ENCODE results near the gene MFN2. TPM values are rescaled to one million over a fixed set of nuclear protein-coding genes. Genes with fewer than 3 reads are reported as not detected.

MFN2 gene
- polyA plus RNA-seq, 1 of the 3 experiments (the other 2 are of a cell fraction) = 43.2 TPM

DNA sequence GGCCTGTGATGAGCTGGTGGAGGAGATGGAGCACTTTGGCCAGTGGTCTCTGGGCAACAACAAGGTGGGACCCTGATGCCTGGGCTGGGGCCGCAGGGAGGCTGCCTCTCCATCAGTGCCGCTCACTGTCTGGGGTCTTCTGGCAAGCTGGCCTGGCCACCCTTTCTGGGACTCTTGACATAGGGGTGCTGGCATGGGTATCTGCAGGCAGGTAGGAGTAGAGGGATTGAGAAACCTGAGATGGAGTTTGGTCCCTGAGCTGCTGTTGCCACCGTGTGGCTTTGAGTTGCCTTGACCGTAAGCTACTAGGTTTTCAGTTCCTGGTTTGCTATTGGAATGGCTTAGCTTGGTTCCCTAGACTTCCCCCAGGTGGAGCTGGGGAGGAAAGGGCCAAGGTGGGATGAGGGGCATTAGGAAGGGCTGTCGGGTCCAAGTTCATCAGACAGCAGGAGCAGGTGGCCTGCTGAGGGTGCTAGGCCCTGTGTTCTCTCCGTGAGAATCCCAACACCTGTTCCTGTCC lies 13.2 kb upstream of the MFN2 start:
- POLR2A ChIA-PET = interaction anchor here (0.6 to 2.1 kb wide), 5 partner anchors 27 to 86 kb away, joined by 3 to 26 read pairs (median 4); no protein-coding TSS in a partner anchor

More for the DNA sequence above, 13.2 kb upstream of the MFN2 start:
- Histone ChIP-seq H3K27ac (ENCODE audit: low read depth in 2 of 2, low read length in 1 of 2) (no peak overlapping the region), H3K79me2 (ENCODE audit: insufficient read depth) (no peaks in the 10 kb centered on the region), H3K36me3 (replicated peaks in 1 of 2; ENCODE audit: control insufficient read depth in 1 of 2, insufficient read depth in 2 of 2, low read length in 1 of 2) (peaks cover 13 to 19% of the 10 kb centered on the region in 2 experiments), H3K4me2 (no peak overlapping the region), H3K4me3 (ENCODE audit: low read depth in 2 of 2, low read length in 1 of 2) (no peak overlapping the region), H4K20me1 (ENCODE audit: insufficient read depth) (no peaks in the 10 kb centered on the region), H3K9me2 (no peaks in the 10 kb centered on the region), H2AFZ (ENCODE audit: low read depth) (no peak overlapping the region), H3K9me3 (no peaks in the 10 kb centered on the region), H3K9ac (no peak overlapping the region), H3F3A (replicated peaks; ENCODE audit: insufficient read depth) (no peaks in the 10 kb centered on the region), H3K27me3 (ENCODE audit: insufficient read depth) (no peaks in the 10 kb centered on the region), H3K4me1 (ENCODE audit: control insufficient read depth in 1 of 2, insufficient read depth in 2 of 2, low read depth in 1 of 2, low read length in 1 of 2) (no peaks in the 10 kb centered on the region)
- peak; percentile 69 for DNase-seq
- 80% methylated on average over 6 of the region's 6 CpGs for WGBS (ENCODE audit: low lambda C conversion rate)
- CTCF ChIA-PET = interaction anchor here (0.6 to 2.1 kb wide), 17 partner anchors 9 to 169 kb away, joined by 3 to 16 read pairs (median 3); partner anchors contain the start of gene MFN2
- TF ChIP-seq RFX5 (IDR thresholded peaks at IDR 0.05; ENCODE audit: low read length) (no peak), SIN3A (IDR thresholded peaks at IDR 0.05; ENCODE audit: borderline replicate concordance, low read depth, low read length) (no peak), GATA2 (CRISPR knock-in tag; IDR thresholded peaks at IDR 0.05) (no peak), RAD21 (IDR thresholded peaks at IDR 0.05; ENCODE audit: low read length) (peak; percentile 80), MEF2A (IDR thresholded peaks at IDR 0.05; ENCODE audit: borderline replicate concordance, low read depth) (no peak), EP300 (IDR thresholded peaks at IDR 0.05; ENCODE audit: borderline replicate concordance in 1 of 2, low read depth in 1 of 2, low read length in 1 of 2) (no peak), GABPA (IDR thresholded peaks at IDR 0.05; ENCODE audit: low read depth) (no peak), ELF1 (IDR thresholded peaks at IDR 0.05) (no peak), IRF3 (IDR thresholded peaks at IDR 0.05; ENCODE audit: low read depth, low read length) (no peak), RCOR1 (IDR thresholded peaks at IDR 0.05; ENCODE audit: low read length) (no peak), POLR2AphosphoS5 (IDR thresholded peaks at IDR 0.05; ENCODE audit: low read depth, low read length) (no peak), SMC3 (IDR thresholded peaks at IDR 0.05; ENCODE audit: low read depth, low read length) (peak; percentile 59; the same call in 1 of the 2 replicates)
- TF ChIP-seq, protein P1, sequence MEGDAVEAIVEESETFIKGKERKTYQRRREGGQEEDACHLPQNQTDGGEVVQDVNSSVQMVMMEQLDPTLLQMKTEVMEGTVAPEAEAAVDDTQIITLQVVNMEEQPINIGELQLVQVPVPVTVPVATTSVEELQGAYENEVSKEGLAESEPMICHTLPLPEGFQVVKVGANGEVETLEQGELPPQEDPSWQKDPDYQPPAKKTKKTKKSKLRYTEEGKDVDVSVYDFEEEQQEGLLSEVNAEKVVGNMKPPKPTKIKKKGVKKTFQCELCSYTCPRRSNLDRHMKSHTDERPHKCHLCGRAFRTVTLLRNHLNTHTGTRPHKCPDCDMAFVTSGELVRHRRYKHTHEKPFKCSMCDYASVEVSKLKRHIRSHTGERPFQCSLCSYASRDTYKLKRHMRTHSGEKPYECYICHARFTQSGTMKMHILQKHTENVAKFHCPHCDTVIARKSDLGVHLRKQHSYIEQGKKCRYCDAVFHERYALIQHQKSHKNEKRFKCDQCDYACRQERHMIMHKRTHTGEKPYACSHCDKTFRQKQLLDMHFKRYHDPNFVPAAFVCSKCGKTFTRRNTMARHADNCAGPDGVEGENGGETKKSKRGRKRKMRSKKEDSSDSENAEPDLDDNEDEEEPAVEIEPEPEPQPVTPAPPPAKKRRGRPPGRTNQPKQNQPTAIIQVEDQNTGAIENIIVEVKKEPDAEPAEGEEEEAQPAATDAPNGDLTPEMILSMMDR (IDR thresholded peaks at IDR 0.05) = peak; percentile 36
- TF ChIP-seq, protein P2, sequence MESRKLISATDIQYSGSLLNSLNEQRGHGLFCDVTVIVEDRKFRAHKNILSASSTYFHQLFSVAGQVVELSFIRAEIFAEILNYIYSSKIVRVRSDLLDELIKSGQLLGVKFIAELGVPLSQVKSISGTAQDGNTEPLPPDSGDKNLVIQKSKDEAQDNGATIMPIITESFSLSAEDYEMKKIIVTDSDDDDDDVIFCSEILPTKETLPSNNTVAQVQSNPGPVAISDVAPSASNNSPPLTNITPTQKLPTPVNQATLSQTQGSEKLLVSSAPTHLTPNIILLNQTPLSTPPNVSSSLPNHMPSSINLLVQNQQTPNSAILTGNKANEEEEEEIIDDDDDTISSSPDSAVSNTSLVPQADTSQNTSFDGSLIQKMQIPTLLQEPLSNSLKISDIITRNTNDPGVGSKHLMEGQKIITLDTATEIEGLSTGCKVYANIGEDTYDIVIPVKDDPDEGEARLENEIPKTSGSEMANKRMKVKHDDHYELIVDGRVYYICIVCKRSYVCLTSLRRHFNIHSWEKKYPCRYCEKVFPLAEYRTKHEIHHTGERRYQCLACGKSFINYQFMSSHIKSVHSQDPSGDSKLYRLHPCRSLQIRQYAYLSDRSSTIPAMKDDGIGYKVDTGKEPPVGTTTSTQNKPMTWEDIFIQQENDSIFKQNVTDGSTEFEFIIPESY (IDR thresholded peaks at IDR 0.05; ENCODE audit: borderline replicate concordance, low read depth) = no peak

Measured in SK-N-SH (cell line).